HepG2 (cell line): ENCODE results near the gene CILP2. TPM values are rescaled to one million over a fixed set of nuclear protein-coding genes. Genes with fewer than 3 reads are reported as not detected.

Experiments
- NONO ChIP-seq, 2 experiments: fragments of 450-650 bp in 1 of 2; sonication (generic) in 1 of 2; formaldehyde crosslinking in 1 of 2; IDR thresholded peaks in 1 of 2; conservative IDR thresholded peaks in 1 of 2; 2 replicates each; pipeline versions ENCODE4 v1.6.1 to v1.8.0; 2017 to 2022; ENCODE audit warnings: mild to moderate bottlenecking in 1 of 2, missing genetic modification reagents in 1 of 2, moderate library complexity in 1 of 2
- RFX3 ChIP-seq: IDR thresholded peaks from 2 replicates; pipeline ENCODE4 v1.6.1; 2016; ENCODE audit warnings: missing biosample characterization, missing genetic modification reagents
- RXRA ChIP-seq: sonication (generic); formaldehyde crosslinking; IDR thresholded peaks from 2 replicates; pipeline ENCODE4 v1.5.1; 2020; ENCODE audit warnings: missing genetic modification reagents
- SRY ChIP-seq: sonication (generic); formaldehyde crosslinking; IDR thresholded peaks from 2 replicates; pipeline ENCODE4 v1.8.0; 2022; ENCODE audit warnings: mild to moderate bottlenecking, missing genetic modification reagents
- ZBTB42 ChIP-seq: sonication (generic); formaldehyde crosslinking; IDR thresholded peaks from 2 replicates; pipeline ENCODE4 v1.5.0; 2020; ENCODE audit warnings: mild to moderate bottlenecking, missing genetic modification reagents
- ZNF484 ChIP-seq: sonication (generic); formaldehyde crosslinking; IDR thresholded peaks from 2 replicates; pipeline ENCODE4 v1.5.1; 2020; ENCODE audit warnings: mild to moderate bottlenecking, low read depth, missing genetic modification reagents, borderline replicate concordance
- ZNF687 ChIP-seq: sonication (generic); formaldehyde crosslinking; IDR thresholded peaks from 2 replicates; pipeline ENCODE4 v1.5.1; 2020; ENCODE audit warnings: mild to moderate bottlenecking, missing genetic modification reagents, moderate library complexity
- polyA plus RNA-seq, 8 experiments: library from polyadenylated mRNA; depleted of rRNA in 3 of 8; stranded (reverse) in 7 of 8; unstranded in 1 of 8; fragments of >200 nt; fragmentation: Illumina TruSeq in 4 of 8; extraction: Trizol in 4 of 8; gene quantifications; 2 replicates each; pipeline versions ENCODE4 v1.2.1 to v1.2.3, GENCODE V29; 2011 to 2016; ENCODE audit warnings: low read depth in 4 of 8, missing spikeins in 1 of 8, mixed read lengths in 1 of 8; ENCODE audit not compliant: insufficient read depth in 1 of 8
- total RNA-seq, 5 experiments: library from RNA; depleted of rRNA; stranded (reverse); fragments of >200 nt; fragmentation: Illumina TruSeq; extraction: Trizol; gene quantifications; 2 replicates each; pipeline ENCODE4 v1.2.3, GENCODE V29; 2016; ENCODE audit warnings: low read depth in 1 of 5
- TF ChIP-seq, protein P1 (sequence below): sonication (generic); formaldehyde crosslinking; IDR thresholded peaks from 2 replicates; pipeline ENCODE4 v1.4.0; 2020; ENCODE audit warnings: missing genetic modification reagents, borderline replicate concordance
- TF ChIP-seq, protein P2 (sequence below): sonication (generic); formaldehyde crosslinking; IDR thresholded peaks from 2 replicates; pipeline ENCODE4 v1.8.0; 2022; ENCODE audit warnings: low read depth, missing genetic modification reagents
- TF ChIP-seq, protein P3 (sequence below): sonication (generic); formaldehyde crosslinking; conservative IDR thresholded peaks from 2 replicates; pipeline ENCODE4 v1.4.0; 2020; ENCODE audit warnings: missing genetic modification reagents

Gene CILP2
- total and polyA plus RNA-seq, 2 of the 13 experiments (the other 11 are each of a cell fraction or from before 2014, with no cell fraction given) = 0.09 to 0.37 TPM

GRCh38 chr19:19515642-19516519 is 22.2 kb upstream of the CILP2 start, which contains the start of gene NDUFA13 (continued):
- TF ChIP-seq ZNF687 (CRISPR knock-in tag) = peak; percentile 90
- TF ChIP-seq, protein P1, sequence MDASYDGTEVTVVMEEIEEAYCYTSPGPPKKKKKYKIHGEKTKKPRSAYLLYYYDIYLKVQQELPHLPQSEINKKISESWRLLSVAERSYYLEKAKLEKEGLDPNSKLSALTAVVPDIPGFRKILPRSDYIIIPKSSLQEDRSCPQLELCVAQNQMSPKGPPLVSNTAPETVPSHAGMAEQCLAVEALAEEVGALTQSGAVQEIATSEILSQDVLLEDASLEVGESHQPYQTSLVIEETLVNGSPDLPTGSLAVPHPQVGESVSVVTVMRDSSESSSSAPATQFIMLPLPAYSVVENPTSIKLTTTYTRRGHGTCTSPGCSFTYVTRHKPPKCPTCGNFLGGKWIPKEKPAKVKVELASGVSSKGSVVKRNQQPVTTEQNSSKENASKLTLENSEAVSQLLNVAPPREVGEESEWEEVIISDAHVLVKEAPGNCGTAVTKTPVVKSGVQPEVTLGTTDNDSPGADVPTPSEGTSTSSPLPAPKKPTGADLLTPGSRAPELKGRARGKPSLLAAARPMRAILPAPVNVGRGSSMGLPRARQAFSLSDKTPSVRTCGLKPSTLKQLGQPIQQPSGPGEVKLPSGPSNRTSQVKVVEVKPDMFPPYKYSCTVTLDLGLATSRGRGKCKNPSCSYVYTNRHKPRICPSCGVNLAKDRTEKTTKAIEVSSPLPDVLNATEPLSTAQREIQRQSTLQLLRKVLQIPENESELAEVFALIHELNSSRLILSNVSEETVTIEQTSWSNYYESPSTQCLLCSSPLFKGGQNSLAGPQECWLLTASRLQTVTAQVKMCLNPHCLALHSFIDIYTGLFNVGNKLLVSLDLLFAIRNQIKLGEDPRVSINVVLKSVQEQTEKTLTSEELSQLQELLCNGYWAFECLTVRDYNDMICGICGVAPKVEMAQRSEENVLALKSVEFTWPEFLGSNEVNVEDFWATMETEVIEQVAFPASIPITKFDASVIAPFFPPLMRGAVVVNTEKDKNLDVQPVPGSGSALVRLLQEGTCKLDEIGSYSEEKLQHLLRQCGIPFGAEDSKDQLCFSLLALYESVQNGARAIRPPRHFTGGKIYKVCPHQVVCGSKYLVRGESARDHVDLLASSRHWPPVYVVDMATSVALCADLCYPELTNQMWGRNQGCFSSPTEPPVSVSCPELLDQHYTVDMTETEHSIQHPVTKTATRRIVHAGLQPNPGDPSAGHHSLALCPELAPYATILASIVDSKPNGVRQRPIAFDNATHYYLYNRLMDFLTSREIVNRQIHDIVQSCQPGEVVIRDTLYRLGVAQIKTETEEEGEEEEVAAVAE (CRISPR knock-in tag) = peak; percentile 47; the same call in 1 of the 2 replicates
- TF ChIP-seq NONO (IDR thresholded peaks at IDR 0.05) = no peak
- TF ChIP-seq NONO (CRISPR knock-in tag; conservative IDR thresholded peaks at IDR 0.05) = peak; percentile 88
- TF ChIP-seq, protein P2, sequence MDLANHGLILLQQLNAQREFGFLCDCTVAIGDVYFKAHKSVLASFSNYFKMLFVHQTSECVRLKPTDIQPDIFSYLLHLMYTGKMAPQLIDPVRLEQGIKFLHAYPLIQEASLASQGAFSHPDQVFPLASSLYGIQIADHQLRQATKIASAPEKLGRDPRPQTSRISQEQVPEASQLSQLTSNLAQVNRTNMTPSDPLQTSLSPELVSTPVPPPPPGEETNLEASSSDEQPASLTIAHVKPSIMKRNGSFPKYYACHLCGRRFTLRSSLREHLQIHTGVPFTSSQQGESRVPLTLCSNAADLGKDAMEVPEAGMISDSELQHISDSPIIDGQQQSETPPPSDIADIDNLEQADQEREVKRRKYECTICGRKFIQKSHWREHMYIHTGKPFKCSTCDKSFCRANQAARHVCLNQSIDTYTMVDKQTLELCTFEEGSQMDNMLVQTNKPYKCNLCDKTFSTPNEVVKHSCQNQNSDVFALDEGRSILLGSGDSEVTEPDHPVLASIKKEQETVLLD (CRISPR knock-in tag) = no peak
- TF ChIP-seq RFX3 = no peak
- TF ChIP-seq RXRA (CRISPR knock-in tag) = peak; percentile 41; the same call in 1 of the 2 replicates
- peak; percentile 72; the same call in 1 of the 2 replicates for TF ChIP-seq SRY
- TF ChIP-seq, protein P3, sequence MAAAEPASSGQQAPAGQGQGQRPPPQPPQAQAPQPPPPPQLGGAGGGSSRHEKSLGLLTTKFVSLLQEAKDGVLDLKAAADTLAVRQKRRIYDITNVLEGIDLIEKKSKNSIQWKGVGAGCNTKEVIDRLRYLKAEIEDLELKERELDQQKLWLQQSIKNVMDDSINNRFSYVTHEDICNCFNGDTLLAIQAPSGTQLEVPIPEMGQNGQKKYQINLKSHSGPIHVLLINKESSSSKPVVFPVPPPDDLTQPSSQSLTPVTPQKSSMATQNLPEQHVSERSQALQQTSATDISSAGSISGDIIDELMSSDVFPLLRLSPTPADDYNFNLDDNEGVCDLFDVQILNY = peak; percentile 59; the same call in 1 of the 2 replicates
- TF ChIP-seq ZNF484 (CRISPR knock-in tag) = no peak
- no peak for TF ChIP-seq ZBTB42 (CRISPR knock-in tag)
